GM23338 (cell line): ENCODE measurements around the gene C2orf92. TPM values are rescaled to one million over a fixed set of nuclear protein-coding genes. Genes with fewer than 3 reads are reported as not detected.

Experiments
- ATAC-seq: fragments of 200-7000 bp; cut with Tn5 transposase; 3 replicates; pipeline ENCODE4 v1.9.1; 2020
- DNase-seq: peaks from one replicate; pipeline ENCODE4 v3.0.0-alpha.2; 2015; ENCODE audit warnings: low spot score
- H2AFZ ChIP-seq: fragments of 200-600 bp; sonication (generic); 2 replicates; pipeline ENCODE4 v1.8.0; 2016; ENCODE audit warnings: antibody characterized with exemption, mild to moderate bottlenecking, moderate library complexity
- H3F3A ChIP-seq: fragments of 200-600 bp; sonication (generic); replicated peaks from 2 replicates; pipeline ENCODE4 v1.8.0; 2017; ENCODE audit warnings: antibody characterized with exemption, mixed run types, low read depth
- H3K27ac ChIP-seq: fragments of 200-600 bp; sonication (generic); 2 replicates; pipeline ENCODE4 v1.6.1; 2016; ENCODE audit warnings: low read depth
- H3K27me3 ChIP-seq: fragments of 200-600 bp; sonication (generic); 2 replicates; pipeline ENCODE4 v1.8.0; 2016; ENCODE audit warnings: mild to moderate bottlenecking, mixed run types, moderate library complexity; ENCODE audit not compliant: insufficient read depth
- H3K36me3 ChIP-seq: fragments of 200-600 bp; sonication (generic); 2 replicates; pipeline ENCODE4 v1.8.0; 2016; ENCODE audit warnings: mild to moderate bottlenecking; ENCODE audit not compliant: insufficient read depth
- H3K4me1 ChIP-seq: fragments of 200-600 bp; sonication (generic); 2 replicates; pipeline ENCODE4 v1.8.0; 2016; ENCODE audit warnings: mild to moderate bottlenecking, moderate library complexity; ENCODE audit not compliant: insufficient read depth
- H3K4me2 ChIP-seq: fragments of 200-600 bp; sonication (generic); 2 replicates; pipeline ENCODE4 v1.7.1; 2017; ENCODE audit warnings: mixed run types
- H3K4me3 ChIP-seq: fragments of 200-600 bp; sonication (generic); 2 replicates; pipeline ENCODE4 v1.6.1; 2016; ENCODE audit warnings: mixed run types
- H3K79me2 ChIP-seq: fragments of 200-600 bp; sonication (generic); replicated peaks from 2 replicates; pipeline ENCODE4 v1.8.0; 2017; ENCODE audit warnings: mild to moderate bottlenecking; ENCODE audit not compliant: insufficient read depth
- H3K9me2 ChIP-seq: fragments of 200-600 bp; sonication (generic); 2 replicates; pipeline ENCODE4 v1.8.0; 2017; ENCODE audit not compliant: insufficient read depth
- H4K20me1 ChIP-seq: fragments of 200-600 bp; sonication (generic); replicated peaks from 2 replicates; pipeline ENCODE4 v1.8.0; 2017; ENCODE audit warnings: mild to moderate bottlenecking; ENCODE audit not compliant: insufficient read depth
- H3K27ac Mint-ChIP-seq: 2 replicates; pipeline ENCODE4 v1.8.0; 2020; ENCODE audit warnings: inconsistent platforms, mild to moderate bottlenecking, moderate library complexity, mixed read lengths
- H3K27me3 Mint-ChIP-seq: 3 replicates; pipeline ENCODE4 v1.8.0; 2022; ENCODE audit warnings: low read depth, mild to moderate bottlenecking, moderate library complexity, mixed read lengths, inconsistent platforms; ENCODE audit not compliant: insufficient read depth, poor library complexity
- H3K36me3 Mint-ChIP-seq: 3 replicates; pipeline ENCODE4 v1.8.0; 2021; ENCODE audit warnings: low read depth, mild to moderate bottlenecking, inconsistent platforms, moderate library complexity, mixed read lengths
- H3K4me1 Mint-ChIP-seq: 3 replicates; pipeline ENCODE4 v1.8.0; 2020; ENCODE audit warnings: mild to moderate bottlenecking, inconsistent platforms, mixed read lengths
- H3K4me3 Mint-ChIP-seq: 3 replicates; pipeline ENCODE4 v1.8.0; 2021; ENCODE audit warnings: moderate library complexity, mild to moderate bottlenecking, inconsistent platforms, mixed read lengths
- H3K9me3 Mint-ChIP-seq: 3 replicates; pipeline ENCODE4 v1.8.0; 2020; ENCODE audit warnings: moderate library complexity, mild to moderate bottlenecking, inconsistent platforms, mixed read lengths
- CREB1 ChIP-seq: fragments of 250-450 bp; sonication (Bioruptor Pico); IDR thresholded peaks from 2 replicates; pipeline ENCODE4 v1.5.0; 2020; ENCODE audit warnings: low read depth, mild to moderate bottlenecking, moderate library complexity
- JUNB ChIP-seq: IDR thresholded peaks from one replicate; pipeline ENCODE4 v1.6.1; 2016; ENCODE audit warnings: antibody characterized with exemption; ENCODE audit not compliant: unreplicated experiment
- ZNF114 ChIP-seq: fragments of 250-450 bp; sonication (Bioruptor Pico); IDR thresholded peaks from 2 replicates; pipeline ENCODE4 v1.5.0; 2020; ENCODE audit warnings: mild to moderate bottlenecking, moderate library complexity
- polyA plus RNA-seq: library from polyadenylated mRNA; unstranded; fragments of >200 nt; fragmentation: Nextera tagmentation; extraction: Ambion mirVana; gene quantifications from 2 replicates; pipeline ENCODE4 v1.2.1, GENCODE V29; 2016
- total RNA-seq: library from RNA; depleted of rRNA; stranded (reverse); fragments of >200 nt; shearing (Covaris generic); gene quantifications from 2 replicates; pipeline ENCODE4 v1.2.3, GENCODE V29; 2014
- TF ChIP-seq, protein P1 (sequence below): IDR thresholded peaks from one replicate; pipeline ENCODE4 v1.6.1; 2018; ENCODE audit warnings: antibody characterized with exemption; ENCODE audit not compliant: unreplicated experiment
- TF ChIP-seq, protein P2 (sequence below): fragments of 250-450 bp; sonication (Bioruptor Pico); IDR thresholded peaks from 2 replicates; pipeline ENCODE4 v1.5.0; 2020; ENCODE audit warnings: mild to moderate bottlenecking, moderate library complexity

C2orf92 gene
- total and polyA plus RNA-seq, 2 experiments from 2014 or later, result 1.7 to 2.6 TPM

DNA sequence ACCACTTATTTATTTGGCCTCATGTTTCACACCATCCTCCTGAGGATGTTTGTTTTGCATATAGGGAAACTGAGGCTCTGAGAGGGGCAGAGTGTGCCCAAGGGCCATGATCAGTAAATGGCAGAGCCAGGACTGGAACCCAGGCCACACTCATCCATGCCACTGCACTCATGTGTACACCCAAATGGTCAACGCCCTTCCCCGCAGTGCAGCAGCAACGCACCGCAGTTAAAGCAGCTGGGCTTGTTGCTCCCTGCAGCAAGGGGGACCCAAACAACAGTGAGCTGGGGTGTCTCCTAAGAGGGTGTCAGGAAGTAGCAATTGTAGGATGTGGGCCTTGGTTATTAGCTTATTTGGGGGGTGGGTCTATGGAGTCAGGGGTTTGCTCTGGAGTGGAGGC is 80.5 kb downstream of the C2orf92 start:
- H4K20me1 ChIP-seq, result no peaks in the 10 kb centered on the region
- no peak overlapping the region for H2AFZ ChIP-seq
- no peak for ATAC-seq
- Mint-ChIP-seq H3K9me3 (no peaks in the 10 kb centered on the region), H3K27ac (no peak overlapping the region), H3K4me1 (peaks cover 28% of the 10 kb centered on the region), H3K4me3 (no peak overlapping the region), H3K36me3 (peaks cover 6% of the 10 kb centered on the region; the same call in 1 of the 3 replicates), H3K27me3 (peaks cover 11% of the 10 kb centered on the region)
- H3K79me2 ChIP-seq, result no peaks in the 10 kb centered on the region
- H3K4me3 ChIP-seq, result no peak overlapping the region
- H3K36me3 ChIP-seq, result no peaks in the 10 kb centered on the region
- H3K27me3 ChIP-seq, result no peaks in the 10 kb centered on the region
- no peaks in the 10 kb centered on the region for H3K9me2 ChIP-seq
- H3K27ac ChIP-seq, result no peak overlapping the region
- H3K4me1 ChIP-seq, result peaks cover 13% of the 10 kb centered on the region; the same call in 1 of the 2 replicates
- no peak for DNase-seq
- TF ChIP-seq ZNF114 (CRISPR knock-in tag) (no peak), CREB1 (CRISPR knock-in tag) (no peak), JUNB (no peak)
- TF ChIP-seq, protein P1, sequence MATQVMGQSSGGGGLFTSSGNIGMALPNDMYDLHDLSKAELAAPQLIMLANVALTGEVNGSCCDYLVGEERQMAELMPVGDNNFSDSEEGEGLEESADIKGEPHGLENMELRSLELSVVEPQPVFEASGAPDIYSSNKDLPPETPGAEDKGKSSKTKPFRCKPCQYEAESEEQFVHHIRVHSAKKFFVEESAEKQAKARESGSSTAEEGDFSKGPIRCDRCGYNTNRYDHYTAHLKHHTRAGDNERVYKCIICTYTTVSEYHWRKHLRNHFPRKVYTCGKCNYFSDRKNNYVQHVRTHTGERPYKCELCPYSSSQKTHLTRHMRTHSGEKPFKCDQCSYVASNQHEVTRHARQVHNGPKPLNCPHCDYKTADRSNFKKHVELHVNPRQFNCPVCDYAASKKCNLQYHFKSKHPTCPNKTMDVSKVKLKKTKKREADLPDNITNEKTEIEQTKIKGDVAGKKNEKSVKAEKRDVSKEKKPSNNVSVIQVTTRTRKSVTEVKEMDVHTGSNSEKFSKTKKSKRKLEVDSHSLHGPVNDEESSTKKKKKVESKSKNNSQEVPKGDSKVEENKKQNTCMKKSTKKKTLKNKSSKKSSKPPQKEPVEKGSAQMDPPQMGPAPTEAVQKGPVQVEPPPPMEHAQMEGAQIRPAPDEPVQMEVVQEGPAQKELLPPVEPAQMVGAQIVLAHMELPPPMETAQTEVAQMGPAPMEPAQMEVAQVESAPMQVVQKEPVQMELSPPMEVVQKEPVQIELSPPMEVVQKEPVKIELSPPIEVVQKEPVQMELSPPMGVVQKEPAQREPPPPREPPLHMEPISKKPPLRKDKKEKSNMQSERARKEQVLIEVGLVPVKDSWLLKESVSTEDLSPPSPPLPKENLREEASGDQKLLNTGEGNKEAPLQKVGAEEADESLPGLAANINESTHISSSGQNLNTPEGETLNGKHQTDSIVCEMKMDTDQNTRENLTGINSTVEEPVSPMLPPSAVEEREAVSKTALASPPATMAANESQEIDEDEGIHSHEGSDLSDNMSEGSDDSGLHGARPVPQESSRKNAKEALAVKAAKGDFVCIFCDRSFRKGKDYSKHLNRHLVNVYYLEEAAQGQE, result no peak
- TF ChIP-seq, protein P2, sequence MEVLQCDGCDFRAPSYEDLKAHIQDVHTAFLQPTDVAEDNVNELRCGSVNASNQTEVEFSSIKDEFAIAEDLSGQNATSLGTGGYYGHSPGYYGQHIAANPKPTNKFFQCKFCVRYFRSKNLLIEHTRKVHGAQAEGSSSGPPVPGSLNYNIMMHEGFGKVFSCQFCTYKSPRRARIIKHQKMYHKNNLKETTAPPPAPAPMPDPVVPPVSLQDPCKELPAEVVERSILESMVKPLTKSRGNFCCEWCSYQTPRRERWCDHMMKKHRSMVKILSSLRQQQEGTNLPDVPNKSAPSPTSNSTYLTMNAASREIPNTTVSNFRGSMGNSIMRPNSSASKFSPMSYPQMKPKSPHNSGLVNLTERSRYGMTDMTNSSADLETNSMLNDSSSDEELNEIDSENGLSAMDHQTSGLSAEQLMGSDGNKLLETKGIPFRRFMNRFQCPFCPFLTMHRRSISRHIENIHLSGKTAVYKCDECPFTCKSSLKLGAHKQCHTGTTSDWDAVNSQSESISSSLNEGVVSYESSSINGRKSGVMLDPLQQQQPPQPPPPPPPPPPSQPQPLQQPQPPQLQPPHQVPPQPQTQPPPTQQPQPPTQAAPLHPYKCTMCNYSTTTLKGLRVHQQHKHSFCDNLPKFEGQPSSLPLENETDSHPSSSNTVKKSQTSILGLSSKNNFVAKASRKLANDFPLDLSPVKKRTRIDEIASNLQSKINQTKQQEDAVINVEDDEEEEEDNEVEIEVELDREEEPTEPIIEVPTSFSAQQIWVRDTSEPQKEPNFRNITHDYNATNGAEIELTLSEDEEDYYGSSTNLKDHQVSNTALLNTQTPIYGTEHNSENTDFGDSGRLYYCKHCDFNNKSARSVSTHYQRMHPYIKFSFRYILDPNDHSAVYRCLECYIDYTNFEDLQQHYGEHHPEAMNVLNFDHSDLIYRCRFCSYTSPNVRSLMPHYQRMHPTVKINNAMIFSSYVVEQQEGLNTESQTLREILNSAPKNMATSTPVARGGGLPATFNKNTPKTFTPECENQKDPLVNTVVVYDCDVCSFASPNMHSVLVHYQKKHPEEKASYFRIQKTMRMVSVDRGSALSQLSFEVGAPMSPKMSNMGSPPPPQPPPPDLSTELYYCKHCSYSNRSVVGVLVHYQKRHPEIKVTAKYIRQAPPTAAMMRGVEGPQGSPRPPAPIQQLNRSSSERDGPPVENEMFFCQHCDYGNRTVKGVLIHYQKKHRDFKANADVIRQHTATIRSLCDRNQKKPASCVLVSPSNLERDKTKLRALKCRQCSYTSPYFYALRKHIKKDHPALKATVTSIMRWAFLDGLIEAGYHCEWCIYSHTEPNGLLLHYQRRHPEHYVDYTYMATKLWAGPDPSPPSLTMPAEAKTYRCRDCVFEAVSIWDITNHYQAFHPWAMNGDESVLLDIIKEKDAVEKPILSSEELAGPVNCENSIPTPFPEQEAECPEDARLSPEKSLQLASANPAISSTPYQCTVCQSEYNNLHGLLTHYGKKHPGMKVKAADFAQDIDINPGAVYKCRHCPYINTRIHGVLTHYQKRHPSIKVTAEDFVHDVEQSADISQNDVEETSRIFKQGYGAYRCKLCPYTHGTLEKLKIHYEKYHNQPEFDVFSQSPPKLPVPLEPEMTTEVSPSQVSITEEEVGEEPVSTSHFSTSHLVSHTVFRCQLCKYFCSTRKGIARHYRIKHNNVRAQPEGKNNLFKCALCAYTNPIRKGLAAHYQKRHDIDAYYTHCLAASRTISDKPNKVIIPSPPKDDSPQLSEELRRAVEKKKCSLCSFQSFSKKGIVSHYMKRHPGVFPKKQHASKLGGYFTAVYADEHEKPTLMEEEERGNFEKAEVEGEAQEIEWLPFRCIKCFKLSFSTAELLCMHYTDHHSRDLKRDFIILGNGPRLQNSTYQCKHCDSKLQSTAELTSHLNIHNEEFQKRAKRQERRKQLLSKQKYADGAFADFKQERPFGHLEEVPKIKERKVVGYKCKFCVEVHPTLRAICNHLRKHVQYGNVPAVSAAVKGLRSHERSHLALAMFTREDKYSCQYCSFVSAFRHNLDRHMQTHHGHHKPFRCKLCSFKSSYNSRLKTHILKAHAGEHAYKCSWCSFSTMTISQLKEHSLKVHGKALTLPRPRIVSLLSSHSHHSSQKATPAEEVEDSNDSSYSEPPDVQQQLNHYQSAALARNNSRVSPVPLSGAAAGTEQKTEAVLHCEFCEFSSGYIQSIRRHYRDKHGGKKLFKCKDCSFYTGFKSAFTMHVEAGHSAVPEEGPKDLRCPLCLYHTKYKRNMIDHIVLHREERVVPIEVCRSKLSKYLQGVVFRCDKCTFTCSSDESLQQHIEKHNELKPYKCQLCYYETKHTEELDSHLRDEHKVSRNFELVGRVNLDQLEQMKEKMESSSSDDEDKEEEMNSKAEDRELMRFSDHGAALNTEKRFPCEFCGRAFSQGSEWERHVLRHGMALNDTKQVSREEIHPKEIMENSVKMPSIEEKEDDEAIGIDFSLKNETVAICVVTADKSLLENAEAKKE (CRISPR knock-in tag), result no peak
- no peaks in the 10 kb centered on the region for H3F3A ChIP-seq
- no peak overlapping the region for H3K4me2 ChIP-seq
